T-cell (primary cell): ENCODE results near the gene GDF10. TPM values are rescaled to one million over a fixed set of nuclear protein-coding genes. Genes with fewer than 3 reads are reported as not detected.
A peak's percentile ranks its signal among the peaks of the same experiment; 100 is the strongest.

ENCODE experiments used
- ATAC-seq, 4 experiments: fragments of 200-7000 bp in 3 of 4; fragments of 150-1000 bp in 1 of 4; cut with Tn5 transposase; replicated peaks in 1 of 4; 1 replicate in 3 of 4; 2 replicates in 1 of 4; pipeline ENCODE4 v1.10.0; 2021; ENCODE audit warnings: moderate library complexity in 3 of 4, mild to moderate bottlenecking in 2 of 4, moderate number of reproducible peaks in 1 of 4
- CTCF ChIA-PET, 2 donors: fragments of 300-600 bp; sonication (Branson Sonifier 250); formaldehyde crosslinking; loops; one replicate each; lab custom pipeline; 2022; ENCODE audit warnings: antibody characterized with exemption in 2 of 2; lab: Charles Lee
- POLR2A ChIA-PET, 2 donors: fragments of 300-600 bp; sonication (Branson Sonifier 250); formaldehyde crosslinking; loops; one replicate each; lab custom pipeline; 2022; ENCODE audit warnings: antibody characterized with exemption in 2 of 2; lab: Charles Lee
- DNase-seq, 35 experiments: peaks; one replicate each; pipeline versions ENCODE4 v3.0.0 to v3.0.0-alpha.2; 2013 to 2023
- H3K27ac ChIP-seq: one replicate; pipeline ENCODE4 v1.5.1; 2013; ENCODE audit warnings: low read length
- H3K27me3 ChIP-seq, 2 experiments: replicated peaks in 1 of 2; 1 replicate in 1 of 2; 2 replicates in 1 of 2; pipeline versions ENCODE4 v1.6.1 to v1.7.0; 2013; ENCODE audit warnings: low read length in 1 of 2, mixed read lengths in 1 of 2; ENCODE audit not compliant: control insufficient read depth in 2 of 2, insufficient read depth in 2 of 2; ENCODE audit errors: extremely low read depth in 1 of 2
- H3K36me3 ChIP-seq, 2 donors: 1 replicate in 1 of 2; 2 replicates in 1 of 2; pipeline versions ENCODE4 v1.6.1 to v1.7.0; 2013; ENCODE audit warnings: low read length in 1 of 2; ENCODE audit not compliant: control insufficient read depth in 2 of 2, insufficient read depth in 1 of 2; ENCODE audit errors: extremely low read depth in 1 of 2
- H3K4me1 ChIP-seq, 2 experiments: 1 replicate in 1 of 2; 2 replicates in 1 of 2; pipeline versions ENCODE4 v1.6.1 to v1.7.0; 2013; ENCODE audit warnings: low read length in 2 of 2, mixed read lengths in 1 of 2; ENCODE audit not compliant: insufficient read depth in 2 of 2, control insufficient read depth in 1 of 2; ENCODE audit errors: extremely low read depth in 1 of 2
- H3K4me3 ChIP-seq, 2 donors: 1 replicate in 1 of 2; 2 replicates in 1 of 2; pipeline versions ENCODE4 v1.5.1 to v1.7.0; 2013; ENCODE audit warnings: mild to moderate bottlenecking in 2 of 2, low read length in 1 of 2, moderate library complexity in 1 of 2; ENCODE audit not compliant: control insufficient read depth in 1 of 2; ENCODE audit errors: extremely low read depth in 1 of 2
- H3K9me3 ChIP-seq: 2 replicates; pipeline ENCODE4 v1.7.0; 2013
- H3K27ac Mint-ChIP-seq, 2 donors: one replicate each; pipeline ENCODE4 v1.8.0; 2020 to 2021; ENCODE audit warnings: mild to moderate bottlenecking in 2 of 2, mixed read lengths in 2 of 2
- H3K27me3 Mint-ChIP-seq, 2 donors: one replicate each; pipeline ENCODE4 v1.8.0; 2021 to 2022; ENCODE audit warnings: mixed read lengths in 2 of 2
- H3K36me3 Mint-ChIP-seq: one replicate; pipeline ENCODE4 v1.8.0; 2021; ENCODE audit warnings: mixed read lengths
- H3K4me1 Mint-ChIP-seq, 3 donors: one replicate each; pipeline ENCODE4 v1.8.0; 2020 to 2022; ENCODE audit warnings: mixed read lengths in 3 of 3, mild to moderate bottlenecking in 1 of 3
- H3K4me3 Mint-ChIP-seq, 3 donors: one replicate each; pipeline ENCODE4 v1.8.0; 2020 to 2022; ENCODE audit warnings: mild to moderate bottlenecking in 3 of 3, mixed read lengths in 3 of 3, moderate library complexity in 3 of 3
- H3K9me3 Mint-ChIP-seq, 3 donors: one replicate each; pipeline ENCODE4 v1.8.0; 2020 to 2022; ENCODE audit warnings: mixed read lengths in 3 of 3
- WGBS: methylation state at CpG from one replicate; pipeline ENCODE4 v1.1.5; 2013; ENCODE audit warnings: missing lambda C conversion rate; ENCODE audit not compliant: insufficient coverage; 5-methylcytosine and 5-hydroxymethylcytosine counted together
- total RNA-seq, 35 experiments: library from RNA in 6 of 35; stranded (reverse) in 6 of 35; fragments of 120-200 nt in 1 of 35; gene quantifications; one replicate each; pipeline versions ENCODE4 v1.2.1 to v1.2.4 and lab custom pipeline; 2013 to 2026

The GDF10 gene
- total RNA-seq (1 to 10 TPM in 1 of 5 donors, under 1 TPM in 4; 0.14 to 1.4 (median 0.46) TPM), total RNA-seq (lab: John Stamatoyannopoulos, UW) (0 to 6.1 (median 0.59) reads per million in 29 experiments)
- 0.85 TPM for total RNA-seq (2013)

GRCh38 chr10:47299611-47300428 is at the start of gene GDF10:
TSS of gene GDF10 (plus strand) at chr10:47300197. CDS start at chr10:47300652, 455 bp downstream.
- Histone ChIP-seq H3K4me1 (peaks cover 0 to 20% of the 10 kb centered on the region in 2 experiments), H3K9me3 (no peaks in the 10 kb centered on the region), H3K27ac (no peak within 1 kb of the TSS), H3K4me3 (peak within 1 kb of the TSS; percentile 37 to 63), H3K27me3 (peaks cover 2 to 23% of the 10 kb centered on the region in 2 experiments), H3K36me3 (no peaks in the 10 kb centered on the region)
- peak in 7 of 35 experiments; percentile 13 to 29 (median 23) for DNase-seq
- H3K4me1 Mint-ChIP-seq = peaks cover 12 to 27% (median 21%) of the 10 kb centered on the region in 3 donors
- peak within 1 kb of the TSS; percentile 74 to 84 (median 74) for H3K4me3 Mint-ChIP-seq
- peaks cover 8 to 14% of the 10 kb centered on the region in 2 donors for H3K27me3 Mint-ChIP-seq
- no peaks in the 10 kb centered on the region for H3K36me3 Mint-ChIP-seq
- 4% methylated on average over 60 of the region's 64 CpGs for WGBS
- no peaks in the 10 kb centered on the region for H3K9me3 Mint-ChIP-seq
- ChIA-PET CTCF (no interaction called here), POLR2A (no interaction called here)
- H3K27ac Mint-ChIP-seq = peak within 1 kb of the TSS in 1 of 2 donors; percentile 40
- ATAC-seq = peak; percentile 52 to 68 (median 58)

- ChIA-PET POLR2A (no interaction called here), CTCF (no interaction called here)
- no peak for DNase-seq
- no peaks in the 10 kb centered on the region for H3K9me3 Mint-ChIP-seq
- 79% methylated on average over 7 of the region's 7 CpGs for WGBS
- Histone ChIP-seq H3K27ac (no peak overlapping the region), H3K36me3 (no peaks in the 10 kb centered on the region), H3K27me3 (no peaks in the 10 kb centered on the region), H3K4me1 (peaks cover 7 to 26% of the 10 kb centered on the region in 2 experiments), H3K9me3 (no peaks in the 10 kb centered on the region), H3K4me3 (no peak overlapping the region)
- H3K27ac Mint-ChIP-seq = no peak overlapping the region
- no peak overlapping the region for H3K4me3 Mint-ChIP-seq
- no peaks in the 10 kb centered on the region for H3K36me3 Mint-ChIP-seq
- H3K27me3 Mint-ChIP-seq = no peaks in the 10 kb centered on the region
- peaks cover 40 to 63% (median 47%) of the 10 kb centered on the region in 3 donors for H3K4me1 Mint-ChIP-seq
- ATAC-seq = no peak
Measured at GRCh38 chr10:47252093-47252780, 47.8 kb upstream of the GDF10 start.

- CTCF ChIA-PET = no interaction called here
- no peak overlapping the region for H3K4me3 ChIP-seq
- no peaks in the 10 kb centered on the region for H3K9me3 ChIP-seq
- H3K36me3 Mint-ChIP-seq = no peaks in the 10 kb centered on the region
- peaks cover 14 to 30% of the 10 kb centered on the region in 2 experiments for H3K4me1 ChIP-seq
- peak overlapping the region in 1 of 2 donors; percentile 0 for H3K27ac Mint-ChIP-seq
- POLR2A ChIA-PET = no interaction called here
- H3K36me3 ChIP-seq = no peaks in the 10 kb centered on the region
- no peak overlapping the region for H3K27ac ChIP-seq
- ATAC-seq = no peak
- H3K4me3 Mint-ChIP-seq = no peak overlapping the region
- no peaks in the 10 kb centered on the region for H3K27me3 ChIP-seq
- WGBS = 94% methylated on average over 3 of the region's 10 CpGs
- H3K9me3 Mint-ChIP-seq = no peaks in the 10 kb centered on the region
- no peaks in the 10 kb centered on the region for H3K27me3 Mint-ChIP-seq
- H3K4me1 Mint-ChIP-seq = peaks cover 49 to 69% (median 56%) of the 10 kb centered on the region in 3 donors
- no peak for DNase-seq
Measured at GRCh38 chr10:47253030-47253637, 46.9 kb upstream of the GDF10 start.

- no peak overlapping the region for H3K4me3 Mint-ChIP-seq
- Histone ChIP-seq H3K36me3 (no peaks in the 10 kb centered on the region), H3K9me3 (no peaks in the 10 kb centered on the region), H3K4me1 (peaks cover 20 to 30% of the 10 kb centered on the region in 2 experiments), H3K4me3 (no peak overlapping the region), H3K27ac (no peak overlapping the region), H3K27me3 (no peaks in the 10 kb centered on the region)
- H3K36me3 Mint-ChIP-seq = no peaks in the 10 kb centered on the region
- no peaks in the 10 kb centered on the region for H3K9me3 Mint-ChIP-seq
- ATAC-seq (no peak), DNase-seq (no peak)
- no peak overlapping the region for H3K27ac Mint-ChIP-seq
- ChIA-PET CTCF (no interaction called here), POLR2A (no interaction called here)
- 89% methylated on average over 17 of the region's 19 CpGs for WGBS
- H3K27me3 Mint-ChIP-seq = no peaks in the 10 kb centered on the region
- peaks cover 51 to 68% (median 54%) of the 10 kb centered on the region in 3 donors for H3K4me1 Mint-ChIP-seq
Measured at GRCh38 chr10:47253651-47254375, 46.2 kb upstream of the GDF10 start.

GRCh38 chr10:47254611-47255010 is 45.4 kb upstream of the GDF10 start:
- H3K27ac Mint-ChIP-seq = peak overlapping the region in 1 of 2 donors; percentile 52
- CTCF ChIA-PET = no interaction called here
- peaks cover 59 to 66% (median 61%) of the 10 kb centered on the region in 3 donors for H3K4me1 Mint-ChIP-seq
- Histone ChIP-seq H3K27me3 (no peaks in the 10 kb centered on the region), H3K27ac (no peak overlapping the region), H3K4me3 (no peak overlapping the region), H3K36me3 (no peaks in the 10 kb centered on the region), H3K4me1 (peaks cover 27 to 38% of the 10 kb centered on the region in 2 experiments), H3K9me3 (no peaks in the 10 kb centered on the region)
- no peaks in the 10 kb centered on the region for H3K9me3 Mint-ChIP-seq
- no CpG with 5 or more reads among the region's 2 CpGs for WGBS
- H3K36me3 Mint-ChIP-seq = no peaks in the 10 kb centered on the region
- no peak overlapping the region for H3K4me3 Mint-ChIP-seq
- DNase-seq (no peak), ATAC-seq (no peak)
- H3K27me3 Mint-ChIP-seq = no peaks in the 10 kb centered on the region
- POLR2A ChIA-PET = no interaction called here
